Caco-2 (cell line): ENCODE measurements around the gene DEK. TPM values are rescaled to one million over a fixed set of nuclear protein-coding genes. Genes with fewer than 3 reads are reported as not detected.

ENCODE experiments used
- BruUV-seq: library from RNA; stranded (reverse); fragments of 400-500 nt; replicated peaks from 2 replicates; lab custom pipeline; 2021; lab: Mats Ljungman, UMichigan
- CTCF ChIA-PET: fragments of 300-600 bp; sonication (Branson Sonifier 250); formaldehyde crosslinking; loops from one replicate; lab custom pipeline; 2022; ENCODE audit warnings: antibody characterized with exemption; lab: Charles Lee
- POLR2A ChIA-PET: fragments of 300-600 bp; sonication (Branson Sonifier 250); formaldehyde crosslinking; loops from one replicate; lab custom pipeline; 2022; ENCODE audit warnings: antibody characterized with exemption; lab: Charles Lee
- DNase-seq, 2 experiments: peaks; one replicate each; pipeline versions ENCODE4 v3.0.0 to v3.0.0-alpha.2; 2020 to 2022
- H3K27me3 ChIP-seq: replicated peaks from 2 replicates; pipeline ENCODE4 v1.6.0; 2011; ENCODE audit warnings: low read length; ENCODE audit not compliant: control insufficient read depth, insufficient read depth
- H3K36me3 ChIP-seq: 2 replicates; pipeline ENCODE4 v1.5.1; 2011; ENCODE audit warnings: low read length; ENCODE audit not compliant: control insufficient read depth, insufficient read depth
- H3K4me1 ChIP-seq: fragments of 250-450 bp; sonication (Bioruptor Pico); 2 replicates; pipeline ENCODE4 v1.5.1; 2020; ENCODE audit warnings: mild to moderate bottlenecking
- H3K4me3 ChIP-seq: 2 replicates; pipeline ENCODE4 v1.5.1; 2011; ENCODE audit warnings: low read depth, mild to moderate bottlenecking, control low read depth, low read length
- H3K9me3 ChIP-seq: fragments of 250-450 bp; sonication (Bioruptor Pico); 2 replicates; pipeline ENCODE4 v1.5.1; 2020; ENCODE audit warnings: mild to moderate bottlenecking, moderate library complexity
- H3K27ac Mint-ChIP-seq: one replicate; pipeline ENCODE4 v1.8.0; 2022; ENCODE audit warnings: mixed read lengths; ENCODE audit not compliant: unreplicated experiment
- H3K27me3 Mint-ChIP-seq: one replicate; pipeline ENCODE4 v1.8.0; 2022; ENCODE audit warnings: mixed read lengths; ENCODE audit not compliant: insufficient read depth, unreplicated experiment
- H3K36me3 Mint-ChIP-seq: one replicate; pipeline ENCODE4 v1.8.0; 2022; ENCODE audit warnings: mild to moderate bottlenecking, mixed read lengths; ENCODE audit not compliant: insufficient read depth, unreplicated experiment
- H3K4me1 Mint-ChIP-seq: one replicate; pipeline ENCODE4 v1.8.0; 2022; ENCODE audit warnings: low read depth, mixed read lengths; ENCODE audit not compliant: unreplicated experiment
- H3K4me3 Mint-ChIP-seq: one replicate; pipeline ENCODE4 v1.8.0; 2022; ENCODE audit warnings: mild to moderate bottlenecking, moderate library complexity, mixed read lengths; ENCODE audit not compliant: unreplicated experiment
- H3K9me3 Mint-ChIP-seq: one replicate; pipeline ENCODE4 v1.8.0; 2022; ENCODE audit warnings: mixed read lengths; ENCODE audit not compliant: unreplicated experiment
- CTCF ChIP-seq, 2 experiments: fragments of 200-600 bp in 1 of 2; IDR thresholded peaks; 1 replicate in 1 of 2; 2 replicates in 1 of 2; pipeline versions ENCODE4 v1.5.1 to v1.8.0; 2011 to 2022; ENCODE audit warnings: antibody characterized with exemption in 1 of 2, control low read depth in 1 of 2, inconsistent platforms in 1 of 2, low read depth in 1 of 2, low read length in 1 of 2, mild to moderate bottlenecking in 1 of 2, moderate library complexity in 1 of 2; ENCODE audit not compliant: insufficient read depth in 1 of 2, severe bottlenecking in 1 of 2, unreplicated experiment in 1 of 2
- intact Hi-C: fragments of 100-400 bp; cut with micrococcal nuclease; formaldehyde crosslinking; loops from one replicate; pipeline ENCODE4 v1.10.0; 2022; ENCODE audit not compliant: unreplicated experiment
- total RNA-seq: library from RNA; stranded (reverse); gene quantifications from 2 replicates; pipeline ENCODE4 v1.2.3, GENCODE V29; 2022

Gene DEK
- total RNA-seq, 1 experiment from 2014 or later: 170 TPM

GRCh38 chr6:18270216-18270615 is 5.9 kb upstream of the DEK start:
- Mint-ChIP-seq H3K36me3 (no peaks in the 10 kb centered on the region), H3K4me3 (no peak overlapping the region), H3K9me3 (peaks cover 9% of the 10 kb centered on the region), H3K27me3 (peaks cover 3% of the 10 kb centered on the region), H3K4me1 (peaks cover 11% of the 10 kb centered on the region), H3K27ac (no peak overlapping the region)
- peaks cover 4% of the 10 kb centered on the region; the same call in 1 of the 2 replicates for H3K4me1 ChIP-seq
- ChIA-PET POLR2A (no interaction called here), CTCF (no interaction called here)
- H3K27me3 ChIP-seq: no peaks in the 10 kb centered on the region
- intact Hi-C loops: no loop called here
- no peak for DNase-seq
- TF ChIP-seq CTCF (IDR thresholded peaks at IDR 0.05; ENCODE audit: insufficient read depth in 1 of 2, low read depth in 1 of 2, low read length in 1 of 2, severe bottlenecking in 1 of 2, unreplicated experiment in 1 of 2): no peak
- no TSS peak for BruUV-seq
- no peak overlapping the region for H3K4me3 ChIP-seq
- no peaks in the 10 kb centered on the region for H3K9me3 ChIP-seq
- H3K36me3 ChIP-seq: no peaks in the 10 kb centered on the region

GRCh38 chr6:18269717-18270116 is 5.4 kb upstream of the DEK start:
- H3K9me3 ChIP-seq: no peaks in the 10 kb centered on the region
- H3K9me3 Mint-ChIP-seq: peaks cover 9% of the 10 kb centered on the region
- no peaks in the 10 kb centered on the region for H3K36me3 Mint-ChIP-seq
- H3K36me3 ChIP-seq: no peaks in the 10 kb centered on the region
- no peak for TF ChIP-seq CTCF (IDR thresholded peaks at IDR 0.05; ENCODE audit: insufficient read depth in 1 of 2, low read depth in 1 of 2, low read length in 1 of 2, severe bottlenecking in 1 of 2, unreplicated experiment in 1 of 2)
- POLR2A ChIA-PET: no interaction called here
- H3K4me3 Mint-ChIP-seq: no peak overlapping the region
- H3K27me3 Mint-ChIP-seq: no peaks in the 10 kb centered on the region
- CTCF ChIA-PET: no interaction called here
- H3K4me3 ChIP-seq: no peak overlapping the region
- no peak overlapping the region for H3K27ac Mint-ChIP-seq
- H3K4me1 ChIP-seq: peaks cover 6% of the 10 kb centered on the region; the same call in 1 of the 2 replicates
- intact Hi-C loops: no loop called here
- H3K4me1 Mint-ChIP-seq: peaks cover 14% of the 10 kb centered on the region
- no peaks in the 10 kb centered on the region for H3K27me3 ChIP-seq
- BruUV-seq: no TSS peak
- DNase-seq: no peak

- no peak overlapping the region for H3K27ac Mint-ChIP-seq
- H3K36me3 Mint-ChIP-seq: no peaks in the 10 kb centered on the region
- Histone ChIP-seq H3K4me3 (no peak overlapping the region), H3K4me1 (peaks cover 6% of the 10 kb centered on the region; the same call in 1 of the 2 replicates), H3K36me3 (no peaks in the 10 kb centered on the region), H3K9me3 (no peaks in the 10 kb centered on the region), H3K27me3 (no peaks in the 10 kb centered on the region)
- intact Hi-C loops: no loop called here
- no peaks in the 10 kb centered on the region for H3K27me3 Mint-ChIP-seq
- no peak for DNase-seq
- H3K9me3 Mint-ChIP-seq: peaks cover 9% of the 10 kb centered on the region
- CTCF ChIA-PET: no interaction called here
- POLR2A ChIA-PET: no interaction called here
- H3K4me1 Mint-ChIP-seq: peaks cover 14% of the 10 kb centered on the region
- H3K4me3 Mint-ChIP-seq: no peak overlapping the region
- TF ChIP-seq CTCF (IDR thresholded peaks at IDR 0.05; ENCODE audit: insufficient read depth in 1 of 2, low read depth in 1 of 2, low read length in 1 of 2, severe bottlenecking in 1 of 2, unreplicated experiment in 1 of 2): no peak
- no TSS peak for BruUV-seq
Observed at GRCh38 chr6:18269253-18269652, 4.9 kb upstream of the DEK start.
